Activated CD4-positive, CD25-positive, alpha-beta regulatory T cell (primary cell): Measurements from ENCODE around the gene EDA2R.

Experiments used
- DNase-seq, 4 experiments: peaks; one replicate each; lab custom pipeline; 2025; lab: John Stamatoyannopoulos, UW

Gene EDA2R, protein sequence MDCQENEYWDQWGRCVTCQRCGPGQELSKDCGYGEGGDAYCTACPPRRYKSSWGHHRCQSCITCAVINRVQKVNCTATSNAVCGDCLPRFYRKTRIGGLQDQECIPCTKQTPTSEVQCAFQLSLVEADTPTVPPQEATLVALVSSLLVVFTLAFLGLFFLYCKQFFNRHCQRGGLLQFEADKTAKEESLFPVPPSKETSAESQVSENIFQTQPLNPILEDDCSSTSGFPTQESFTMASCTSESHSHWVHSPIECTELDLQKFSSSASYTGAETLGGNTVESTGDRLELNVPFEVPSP

DNA sequence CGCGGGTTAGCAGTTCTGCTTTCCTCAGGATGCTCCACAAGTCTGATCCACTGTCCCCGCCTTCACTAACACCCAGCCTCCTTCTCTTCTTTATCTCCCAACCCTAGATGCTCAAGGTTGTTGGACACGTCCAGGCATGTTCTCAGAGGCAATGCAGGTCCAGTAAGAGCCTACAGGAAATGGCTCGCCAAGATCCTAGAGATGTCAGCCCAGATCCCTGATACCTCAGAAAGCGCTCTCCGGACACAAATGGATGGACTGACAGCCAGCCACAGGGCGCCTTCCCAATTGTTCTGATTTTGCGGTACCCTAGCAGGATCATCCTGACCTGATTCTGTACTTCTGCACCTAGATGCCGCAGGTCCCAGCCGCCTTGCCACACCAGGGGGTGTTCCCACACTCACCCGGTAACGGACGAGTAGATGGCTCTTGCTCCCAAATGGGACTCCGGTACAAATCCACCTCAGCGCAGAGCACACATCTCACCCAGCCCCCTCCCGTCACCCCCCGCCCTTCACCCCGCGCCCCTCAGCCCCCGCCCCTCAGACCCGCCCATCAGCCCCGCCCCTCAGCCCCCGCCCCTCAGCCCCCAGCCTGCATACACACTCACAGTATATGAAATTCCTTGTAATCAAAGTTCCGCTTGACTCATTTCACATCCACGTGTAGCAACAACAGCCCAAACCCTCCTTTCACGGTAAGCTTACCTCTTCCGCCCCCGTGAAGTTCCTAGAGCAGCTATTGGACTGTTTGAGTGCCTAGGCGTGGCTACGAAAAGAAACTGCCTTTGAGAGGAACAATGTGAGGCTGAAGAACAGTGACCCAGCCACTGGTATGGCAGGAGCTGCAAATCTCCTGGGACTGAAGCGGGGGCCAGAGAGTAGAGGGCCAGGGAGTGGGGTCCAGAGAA lies at the start of gene EDA2R:
EDA2R (minus strand) TSS at position 488 of the 910 bp plus-strand sequence. CDS start 23,058 bp downstream, outside the sequence.
- no peak for DNase-seq

DNA sequence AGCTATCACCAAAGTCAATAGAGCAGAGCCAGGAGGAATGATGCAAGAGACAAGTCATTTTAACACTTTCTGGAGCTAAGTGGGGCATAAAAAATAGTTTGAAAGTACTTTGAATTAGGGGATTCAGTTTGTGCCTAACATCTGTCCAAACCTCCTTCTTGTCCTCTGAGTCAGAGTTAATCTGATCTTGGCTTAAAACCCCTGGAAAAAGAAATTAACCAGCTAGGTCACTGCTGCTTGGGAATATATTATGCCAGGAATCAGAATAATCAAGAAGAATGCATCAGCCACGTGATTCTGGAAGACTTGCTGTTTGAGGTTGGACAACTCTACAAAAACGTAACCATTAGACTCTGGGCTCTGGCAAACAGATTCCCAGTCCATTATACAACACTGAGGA lies 45.3 kb upstream of the EDA2R start:
- no peak for DNase-seq

DNA sequence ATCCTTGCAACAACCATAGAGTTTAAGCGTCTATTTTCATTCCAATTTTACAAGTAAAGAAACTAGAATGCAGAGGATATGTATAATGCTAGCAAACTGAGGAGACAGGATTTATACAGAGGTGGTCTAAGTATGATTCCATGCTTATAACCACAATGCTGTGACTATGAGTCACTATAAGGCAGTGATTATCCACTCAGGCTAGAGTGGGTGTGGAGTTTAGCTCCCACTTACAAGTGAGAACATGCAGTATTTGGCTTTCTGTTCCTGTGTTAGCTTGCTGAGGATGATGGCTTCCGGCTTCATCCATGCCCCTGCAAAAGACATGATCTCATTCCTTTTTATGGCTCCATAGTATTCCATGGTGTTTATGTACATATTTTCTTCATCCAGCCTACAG lies 41.6 kb upstream of the EDA2R start:
- DNase-seq, result no peak

DNA sequence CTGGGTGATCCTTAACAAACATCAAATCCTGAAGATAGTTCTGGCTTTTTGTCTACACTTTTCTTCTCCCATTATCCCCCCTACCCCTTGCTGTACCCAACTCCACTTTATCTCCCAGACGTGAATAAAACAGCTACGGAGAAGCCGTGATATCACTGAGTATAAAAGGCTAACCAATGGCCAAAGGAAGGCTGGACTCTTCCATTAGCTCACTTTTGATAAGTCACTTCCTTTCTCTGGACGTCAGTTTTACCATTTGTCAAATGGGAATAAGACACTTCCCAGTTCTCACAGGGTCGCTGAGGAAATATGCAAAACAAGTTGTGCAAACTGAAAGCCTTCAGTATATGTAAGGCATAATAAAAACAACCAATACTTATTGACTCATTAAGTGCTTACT lies 38.6 kb upstream of the EDA2R start:
- DNase-seq, result no peak

DNA sequence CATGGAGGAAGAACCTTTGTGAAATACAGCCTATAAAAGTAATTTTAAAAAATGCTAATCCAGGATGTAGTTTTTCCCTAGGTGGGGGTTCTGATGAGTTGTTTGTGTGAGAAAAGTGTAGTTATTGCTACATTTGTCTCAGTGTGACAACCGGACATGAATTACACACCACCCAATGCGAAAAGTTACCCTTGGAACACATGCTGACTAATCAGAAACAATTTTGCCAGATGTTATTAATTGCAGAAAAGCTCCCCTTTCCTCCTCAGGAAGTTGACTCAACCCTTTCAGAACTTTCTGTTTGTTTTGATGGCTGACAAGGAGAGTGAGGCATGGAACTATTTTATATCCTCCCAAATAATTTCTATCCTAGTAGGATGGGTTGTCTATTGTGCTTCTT lies 38.1 kb upstream of the EDA2R start:
- no peak for DNase-seq

DNA sequence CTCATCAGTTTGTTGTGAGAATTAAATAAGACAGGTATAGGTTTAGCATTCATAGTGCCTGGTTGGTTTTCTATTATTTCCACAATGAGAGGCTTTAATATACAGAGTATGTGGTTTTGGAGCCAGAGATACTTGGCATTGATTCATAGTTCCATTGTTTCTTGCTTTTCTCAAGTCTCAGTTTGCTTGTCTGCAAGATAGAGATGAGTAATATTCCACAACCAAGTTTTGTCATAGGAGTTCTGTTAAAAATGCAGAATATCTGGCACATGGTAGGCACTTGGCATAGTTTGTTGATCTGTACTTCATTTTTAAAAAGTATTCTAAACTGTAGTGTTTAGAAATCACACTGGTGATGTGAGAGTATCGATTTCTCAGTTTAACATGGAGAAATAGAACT lies 37.5 kb upstream of the EDA2R start:
- DNase-seq, result no peak

DNA sequence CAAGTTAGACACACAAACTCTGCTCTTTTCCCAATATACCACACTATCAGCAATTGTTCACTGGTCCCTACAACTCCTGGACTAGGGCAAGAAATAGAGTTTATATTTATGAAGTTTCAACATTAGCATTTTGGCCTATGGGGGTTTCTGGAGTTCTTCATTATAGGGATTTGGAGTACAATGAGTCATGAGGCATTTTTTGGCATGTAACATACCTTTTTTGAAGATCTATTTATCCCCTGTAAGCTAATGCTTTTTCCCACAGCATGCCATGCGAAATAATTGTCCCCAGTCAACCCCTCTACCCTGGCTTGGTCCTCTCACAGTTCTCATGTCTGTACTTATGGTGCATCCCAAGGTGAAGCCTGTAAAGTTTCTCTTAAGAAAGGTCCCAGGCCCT lies 36.7 kb upstream of the EDA2R start:
- DNase-seq, result no peak

DNA sequence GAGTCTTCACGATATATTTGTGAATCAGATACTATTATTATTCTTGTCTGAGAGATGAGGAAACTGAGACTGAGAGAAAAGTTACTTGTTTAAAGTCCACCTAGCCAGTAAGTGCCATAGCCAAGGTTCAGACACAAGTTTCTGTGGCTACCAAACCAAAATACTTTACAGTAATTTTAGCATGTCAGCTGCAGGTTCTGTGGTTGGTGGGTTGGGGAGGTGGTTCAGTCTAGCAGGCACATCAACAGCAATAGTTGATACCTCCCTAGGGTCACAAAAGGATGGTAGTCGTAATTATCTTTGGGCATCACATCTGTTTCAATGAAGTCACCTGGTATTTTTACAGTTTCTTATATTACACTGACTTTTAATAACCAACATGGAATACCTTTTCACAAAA lies 35.6 kb upstream of the EDA2R start:
- DNase-seq, result no peak

DNA sequence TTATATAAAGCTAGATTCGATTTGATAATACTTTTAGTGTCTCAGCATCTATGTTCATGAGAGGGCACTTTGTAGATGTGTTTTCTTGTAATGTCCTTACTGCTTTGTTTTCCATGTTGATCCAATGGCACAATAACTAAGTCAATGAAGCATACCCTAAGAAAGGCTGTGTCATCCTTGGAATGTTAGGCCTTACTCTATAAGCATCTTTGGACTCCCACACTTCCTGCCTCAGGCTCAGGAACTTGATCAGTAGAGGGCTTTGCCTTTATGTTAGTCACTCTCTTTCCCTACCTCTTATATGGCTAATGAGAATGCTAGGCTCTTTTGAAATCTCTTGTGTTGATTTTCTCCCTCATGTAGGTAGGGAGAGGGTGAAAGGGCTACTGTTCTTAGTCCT lies 33.2 kb upstream of the EDA2R start:
- no peak for DNase-seq

DNA sequence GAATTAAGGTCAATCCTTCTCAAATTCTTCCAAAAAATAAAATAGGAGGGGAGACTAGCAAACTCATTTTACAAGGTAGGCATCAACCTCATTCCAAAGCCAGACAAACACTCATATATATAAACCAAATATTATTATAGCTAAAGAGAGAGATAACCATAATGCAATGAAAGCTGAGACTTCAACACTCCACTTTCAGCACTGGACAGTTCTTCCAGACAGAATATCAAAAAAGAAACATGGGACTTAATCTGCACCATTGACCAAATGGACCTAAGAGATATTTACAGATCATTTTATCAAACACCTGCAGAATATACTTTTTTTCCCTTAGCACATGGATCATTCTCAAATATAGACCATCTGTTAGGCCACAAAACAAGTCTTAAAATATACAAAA lies 15.5 kb upstream of the EDA2R start:
- DNase-seq, result no peak

DNA sequence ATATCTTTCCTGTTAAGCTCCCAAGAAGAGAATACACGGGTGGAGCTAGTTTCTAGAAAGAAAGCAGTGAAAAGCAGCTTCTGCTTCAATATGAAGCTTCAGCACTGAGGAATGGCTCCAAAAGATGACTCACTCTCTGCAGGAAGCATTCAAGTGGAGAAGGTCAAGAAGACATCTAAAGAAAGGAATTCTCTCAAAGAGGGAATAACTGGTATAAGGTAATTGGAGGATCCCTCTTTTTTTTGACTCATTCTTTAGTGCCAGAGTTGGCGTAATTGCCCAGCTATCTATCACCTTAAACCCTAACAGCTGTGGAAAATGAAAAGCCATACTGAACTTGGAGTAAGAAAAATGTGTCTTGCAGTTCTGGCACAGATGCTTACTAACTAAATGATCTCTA lies 3.5 kb downstream of the EDA2R start:
- no peak for DNase-seq

DNA sequence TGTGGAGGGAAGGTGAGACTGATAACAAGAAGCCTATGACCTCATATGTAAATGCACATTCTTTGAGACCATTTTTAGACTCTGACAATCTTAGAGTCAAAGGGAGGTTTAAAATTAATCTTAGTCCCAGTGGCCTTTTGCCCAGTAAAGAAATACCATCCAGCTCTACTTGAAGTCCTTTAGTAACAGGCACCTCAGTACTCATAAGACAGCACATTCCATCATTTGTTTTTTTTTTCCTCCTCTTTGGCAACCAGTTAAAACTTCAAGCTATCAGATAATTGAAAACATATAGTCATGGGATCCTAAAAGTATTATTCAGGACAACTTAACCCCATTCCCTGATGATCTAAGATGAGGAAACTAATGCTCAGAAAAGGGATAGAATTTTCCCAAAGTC lies 4.6 kb downstream of the EDA2R start:
- DNase-seq, result no peak

DNA sequence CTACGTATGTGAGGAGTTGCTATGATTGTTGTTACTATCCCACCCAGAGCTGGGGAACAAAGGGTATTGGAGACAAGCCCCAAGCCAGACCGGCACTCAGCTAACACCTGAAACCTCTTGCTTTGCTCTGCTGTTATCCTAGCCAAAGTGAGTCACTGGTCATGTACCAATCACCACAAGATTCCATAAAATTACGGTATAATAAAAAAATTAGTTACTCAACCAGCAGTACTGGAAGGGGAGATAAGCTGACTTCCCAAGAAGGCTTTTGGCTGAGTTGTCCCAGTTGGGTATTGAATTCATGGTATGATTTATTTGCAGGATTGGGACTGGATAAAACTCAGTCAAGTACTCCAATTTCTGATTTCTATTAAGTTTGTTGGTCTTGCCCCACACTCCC lies 5.3 kb downstream of the EDA2R start:
- no peak for DNase-seq

DNA sequence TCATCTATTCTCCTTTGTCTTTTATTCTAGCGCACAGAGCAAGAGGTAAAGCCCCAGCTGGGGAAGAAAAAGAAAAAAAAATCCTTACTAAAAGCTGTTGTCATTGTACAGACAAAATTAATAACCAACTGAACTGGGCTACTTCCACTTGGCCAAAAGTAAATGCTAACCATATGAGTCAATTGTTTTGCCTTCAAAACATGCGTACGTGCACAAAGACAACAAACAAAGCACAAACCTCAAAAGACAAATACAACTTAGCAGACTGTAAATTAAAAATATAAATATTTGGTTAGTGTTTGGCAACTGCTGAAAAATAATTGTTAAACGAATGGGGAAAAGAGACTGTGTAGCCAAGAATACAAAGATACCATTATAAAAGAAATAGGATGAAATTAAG lies 5.9 kb downstream of the EDA2R start:
- no peak for DNase-seq

DNA sequence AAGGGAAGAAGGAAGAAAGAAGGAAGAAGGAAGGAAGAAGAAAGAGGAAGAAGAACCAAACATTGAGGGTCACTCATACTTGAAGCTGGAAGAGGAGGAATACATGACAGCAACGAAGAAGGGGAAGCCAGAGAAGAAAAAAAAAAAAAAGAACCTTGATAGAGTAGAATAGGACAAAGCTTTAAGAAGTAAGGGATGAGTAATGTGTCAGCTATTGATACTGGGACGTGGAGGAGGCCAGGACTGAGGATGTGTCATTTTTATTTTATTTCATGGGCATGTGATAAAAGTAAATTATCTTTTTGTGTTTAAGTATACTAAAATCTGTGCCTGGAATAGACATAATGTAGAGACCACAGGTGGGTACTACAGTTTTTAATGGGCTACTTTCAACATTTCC lies 6.4 kb downstream of the EDA2R start:
- DNase-seq, result no peak

DNA sequence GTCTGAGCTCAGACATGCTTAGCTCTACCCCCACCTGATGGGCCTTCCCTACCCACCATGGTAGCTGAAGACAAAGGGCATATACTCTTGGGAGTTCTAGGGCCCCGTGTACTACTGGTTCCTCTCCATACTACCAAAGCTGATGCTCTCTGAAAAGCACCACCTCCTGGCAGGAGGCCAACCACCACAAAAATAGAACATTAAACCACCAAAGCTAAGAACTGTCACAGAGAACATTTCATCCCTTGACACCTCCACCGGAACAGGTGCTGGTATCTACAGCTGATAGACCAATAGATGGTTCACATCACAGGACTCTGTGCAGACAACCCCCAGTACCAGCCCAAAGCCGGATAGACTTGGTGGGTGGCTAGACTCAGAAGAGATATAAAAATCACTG lies 13.4 kb downstream of the EDA2R start:
- no peak for DNase-seq

DNA sequence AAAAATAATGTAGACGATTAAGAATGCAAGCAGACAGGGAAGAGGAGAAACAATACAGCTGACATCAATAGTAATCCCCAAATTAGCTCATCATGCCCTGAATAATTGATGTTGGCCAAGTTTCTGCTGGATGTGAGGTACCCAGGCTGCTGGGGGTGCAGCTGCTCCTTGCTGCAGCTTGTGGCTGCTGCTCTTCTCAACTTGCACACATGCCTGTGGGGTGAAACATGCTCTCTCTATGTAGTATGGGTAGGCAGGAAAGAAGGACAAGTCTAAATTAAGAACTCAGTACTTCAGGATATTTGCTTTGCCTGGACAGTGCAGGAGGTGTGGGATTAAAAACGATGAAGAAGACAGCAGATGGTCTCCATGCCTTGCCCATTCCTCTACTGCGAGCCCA lies 16.7 kb downstream of the EDA2R start:
- no peak for DNase-seq

DNA sequence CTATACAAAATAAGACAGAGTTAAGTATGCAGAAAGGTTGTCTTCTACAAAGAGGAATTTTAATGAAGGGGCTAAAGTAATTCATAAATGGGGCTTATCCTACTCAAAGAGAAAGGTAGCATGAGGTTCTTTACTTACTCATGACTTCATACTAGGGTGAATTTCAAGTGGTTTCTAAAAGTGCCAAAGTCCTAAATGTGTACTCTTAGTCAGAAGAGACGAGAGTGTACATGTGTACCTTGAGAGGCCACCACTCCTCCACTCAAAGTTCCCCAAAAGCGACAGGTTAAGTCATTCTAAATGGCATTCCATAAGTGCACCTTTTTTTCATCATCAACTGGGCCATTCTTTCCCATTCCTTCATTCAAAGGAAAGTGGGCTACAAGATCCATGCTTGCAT lies 21.9 kb downstream of the EDA2R start:
- DNase-seq, result no peak

DNA sequence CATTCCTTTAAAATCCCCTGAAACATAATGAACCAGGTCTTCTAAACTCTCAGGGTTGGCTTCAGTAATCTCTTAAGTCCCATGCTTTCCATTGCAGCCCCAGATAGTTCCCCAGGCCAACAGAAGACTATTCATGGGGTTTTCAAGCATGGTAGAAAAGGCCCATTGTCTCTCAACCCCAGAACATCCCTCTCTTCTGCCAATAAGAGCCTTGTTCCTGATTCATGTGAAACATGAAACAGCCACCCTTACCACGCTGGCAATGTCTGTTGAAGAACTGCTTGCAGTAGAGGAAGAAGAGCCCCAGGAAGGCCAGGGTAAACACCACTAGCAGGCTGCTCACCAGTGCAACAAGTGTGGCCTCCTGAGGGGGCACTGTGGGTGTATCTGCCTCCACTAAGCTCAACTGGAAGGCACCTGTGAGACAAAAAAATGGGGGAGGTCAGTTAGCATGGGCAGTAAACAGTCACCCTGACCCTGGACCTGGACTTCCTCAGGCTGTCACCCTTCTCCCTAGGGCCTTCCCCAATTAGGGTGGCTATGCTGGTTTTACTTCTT lies 36.4 kb downstream of the EDA2R start:
- no peak for DNase-seq

DNA sequence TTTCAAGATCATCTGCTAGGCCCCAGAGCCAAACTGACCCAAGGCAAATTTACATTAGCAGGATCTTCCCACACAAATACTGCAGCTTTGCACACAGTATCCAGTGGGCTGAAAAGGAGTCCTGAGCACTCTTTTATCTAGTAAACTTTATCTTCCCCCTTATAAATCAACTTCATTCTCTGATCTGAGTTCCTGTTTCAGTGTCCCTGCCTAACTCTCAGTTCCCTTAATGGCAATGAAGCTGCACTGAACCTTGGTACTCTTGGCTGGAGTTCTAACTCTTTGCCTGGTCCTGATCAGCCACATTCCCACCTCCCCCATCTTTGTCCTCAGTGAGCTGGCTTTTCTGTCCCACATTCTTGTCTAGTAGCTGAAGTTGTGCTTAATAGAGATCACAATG lies 37.4 kb downstream of the EDA2R start:
- DNase-seq, result no peak

DNA sequence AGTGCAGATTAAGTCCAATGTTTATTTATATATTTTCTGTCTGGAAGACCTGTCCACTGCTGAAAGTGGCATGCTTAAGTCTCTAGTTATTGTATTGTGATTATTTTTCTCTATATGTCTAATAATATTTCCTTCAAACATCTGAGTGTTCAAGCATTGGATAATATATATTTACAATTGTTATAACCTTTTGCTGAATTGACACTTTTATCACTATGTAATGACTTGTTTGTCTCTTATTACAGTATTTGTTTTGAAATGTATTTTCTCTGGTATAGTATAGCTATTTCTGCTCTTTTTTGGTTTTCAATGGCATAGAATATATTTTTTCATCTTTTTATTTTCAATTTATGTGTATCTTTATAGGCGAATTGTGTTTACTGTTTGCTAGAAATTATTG lies 59.7 kb downstream of the EDA2R start:
- no peak for DNase-seq

DNA sequence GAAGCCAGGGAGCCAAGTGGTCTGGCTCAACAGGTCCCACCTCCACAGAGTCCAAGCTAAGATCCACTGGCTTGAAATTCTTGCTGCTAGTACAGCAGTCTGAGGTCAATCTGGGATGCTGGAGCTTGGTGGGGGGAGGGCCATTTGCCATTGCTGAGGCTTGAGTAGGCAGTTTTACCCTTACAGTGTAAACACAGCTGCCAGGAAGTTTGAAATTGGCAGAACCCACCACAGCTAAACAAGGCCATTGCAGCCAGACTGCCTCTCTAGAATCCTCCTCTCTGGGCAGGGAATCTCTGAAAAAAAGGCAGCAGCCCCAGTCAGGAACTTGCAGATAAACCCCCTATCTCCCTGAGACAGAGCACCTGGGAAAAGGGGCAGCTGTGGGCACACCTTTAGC lies 84.9 kb downstream of the EDA2R start:
- DNase-seq, result no peak

DNA sequence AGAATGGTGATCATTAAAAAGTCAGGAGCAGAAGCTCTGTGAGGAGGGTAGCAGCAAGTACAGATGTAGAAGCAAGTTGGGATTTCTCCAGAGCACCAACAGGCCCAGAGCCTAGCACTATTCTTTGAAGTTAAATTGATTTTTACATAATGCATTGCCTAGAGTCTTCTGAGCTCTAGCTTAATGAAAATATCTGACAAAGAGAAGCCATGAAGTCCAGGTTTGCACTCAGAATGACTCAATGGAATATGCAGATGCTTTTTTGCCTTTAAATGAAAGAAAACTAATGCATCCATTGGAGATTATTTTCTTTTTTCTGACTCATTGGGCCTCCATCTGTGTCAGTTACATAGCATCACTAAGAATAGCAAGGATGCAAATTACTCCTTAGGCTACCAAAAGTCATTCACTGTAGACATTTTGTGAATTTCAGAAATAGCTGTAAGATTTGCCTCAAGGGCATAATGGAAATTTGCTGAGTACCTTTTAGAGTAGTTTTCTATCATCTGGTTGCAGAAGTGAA lies 91.0 kb downstream of the EDA2R start:
- DNase-seq, result no peak
